GM18498 (cell line): ENCODE data around the gene COL23A1.

Source experiments
- ATAC-seq: cut with Tn5 transposase; IDR thresholded peaks from one replicate; pipeline ENCODE4 v1.9.1; 2021; ENCODE audit warnings: mild to moderate bottlenecking, moderate library complexity; ENCODE audit not compliant: unreplicated experiment

Gene COL23A1

GRCh38 chr5:178463321-178464155 lies 126.7 kb downstream of the COL23A1 start:
- no peak for ATAC-seq

DNA sequence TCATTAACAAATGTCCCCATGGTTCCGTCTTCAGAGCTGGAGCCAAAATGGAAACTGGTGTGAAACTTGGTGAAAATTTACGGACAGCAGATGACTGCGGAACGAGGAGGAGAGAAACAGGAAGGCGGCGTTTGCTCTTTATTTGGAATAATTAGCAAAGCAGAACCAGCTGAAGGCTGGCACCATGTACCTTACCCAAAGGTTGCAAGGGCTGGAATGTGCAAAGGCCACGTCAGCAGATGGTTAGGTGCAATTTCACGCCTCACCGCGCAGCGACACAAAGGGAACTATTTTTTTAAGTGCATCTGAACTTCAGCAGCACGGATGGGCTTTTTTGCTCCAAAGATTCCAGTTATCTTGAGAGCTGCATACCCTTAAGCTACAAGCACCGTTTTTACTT lies 127.4 kb downstream of the COL23A1 start:
- ATAC-seq: no peak

DNA sequence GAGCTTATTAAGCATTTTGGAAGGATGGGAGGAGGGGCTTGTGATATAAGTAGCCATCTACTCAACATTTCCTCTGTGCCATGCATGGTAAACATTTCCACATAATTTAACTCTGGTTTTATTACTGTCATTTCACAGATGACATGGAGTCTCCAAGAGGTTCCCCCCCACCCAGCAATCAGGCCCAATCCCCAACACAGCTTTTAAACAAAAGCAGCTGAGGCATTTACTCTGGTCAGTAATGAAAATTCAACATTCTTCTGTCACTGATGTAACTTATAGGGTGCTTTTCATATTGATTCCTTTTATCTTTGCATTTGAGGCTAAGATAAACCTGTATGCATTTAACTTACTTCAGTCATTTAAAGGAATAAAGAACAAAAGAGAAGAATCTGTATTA lies 128.1 kb downstream of the COL23A1 start:
- ATAC-seq: no peak

- ATAC-seq: peak; percentile 81
Measured at GRCh38 chr5:178461004-178461730, 129.0 kb downstream of the COL23A1 start.

- no peak for ATAC-seq
Measured at GRCh38 chr5:178460598-178460997, 129.6 kb downstream of the COL23A1 start.

GRCh38 chr5:178460174-178460573 lies 130.0 kb downstream of the COL23A1 start:
- ATAC-seq: no peak

GRCh38 chr5:178458140-178458539 lies 132.1 kb downstream of the COL23A1 start:
- no peak for ATAC-seq

- ATAC-seq: no peak
Measured at GRCh38 chr5:178457471-178457870, 132.7 kb downstream of the COL23A1 start.

DNA sequence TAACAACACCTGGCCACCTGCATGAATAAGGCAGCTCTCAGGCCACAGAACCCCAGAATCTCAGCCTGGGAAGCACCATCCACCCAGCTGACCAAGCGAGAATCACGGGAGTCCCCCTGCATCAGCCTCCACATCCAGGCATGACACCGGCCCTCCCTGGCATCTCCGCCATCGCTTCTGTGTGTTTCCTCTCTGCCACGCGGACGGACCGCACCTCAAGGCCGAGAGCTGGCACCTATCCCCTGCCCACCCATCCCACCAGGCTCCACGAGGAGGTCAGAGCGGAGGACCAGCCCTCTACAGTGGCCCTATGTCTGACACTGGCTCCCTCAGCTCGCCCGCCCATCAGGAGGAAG lies 134.7 kb downstream of the COL23A1 start:
- no peak for ATAC-seq

DNA sequence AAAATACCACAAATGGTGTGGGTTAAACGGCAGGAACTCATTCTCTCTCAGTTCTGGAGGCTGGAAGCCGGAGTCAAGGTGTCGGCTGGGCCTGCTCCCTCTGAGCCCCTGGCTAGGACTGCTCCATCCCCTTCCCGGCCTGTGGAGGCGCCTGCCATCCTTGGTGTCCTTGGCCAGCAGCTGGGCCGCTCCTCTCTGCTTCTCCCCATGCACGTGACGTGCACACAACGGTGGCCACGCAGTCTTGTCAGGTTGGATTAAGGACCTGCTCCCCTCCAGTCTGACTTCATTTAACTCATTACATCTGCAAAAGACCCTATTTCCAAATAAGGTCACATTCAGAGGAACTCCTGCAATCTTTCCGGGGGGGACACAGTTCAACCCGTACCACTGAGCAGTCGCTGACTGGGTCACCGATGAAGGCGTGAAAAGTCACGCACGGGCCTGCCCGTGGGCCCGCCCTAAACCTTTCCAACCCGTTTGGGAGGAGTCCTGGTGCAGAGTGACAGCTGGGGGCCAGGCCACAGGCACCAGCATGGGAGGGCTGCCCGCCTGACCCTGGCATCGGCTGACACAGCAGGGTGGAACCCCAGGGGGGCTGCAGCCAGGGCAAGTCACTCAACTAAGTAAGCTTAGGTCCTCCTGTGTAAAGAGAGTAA lies 135.2 kb downstream of the COL23A1 start:
- no peak for ATAC-seq

GRCh38 chr5:178454303-178454702 lies 135.9 kb downstream of the COL23A1 start:
- no peak for ATAC-seq

DNA sequence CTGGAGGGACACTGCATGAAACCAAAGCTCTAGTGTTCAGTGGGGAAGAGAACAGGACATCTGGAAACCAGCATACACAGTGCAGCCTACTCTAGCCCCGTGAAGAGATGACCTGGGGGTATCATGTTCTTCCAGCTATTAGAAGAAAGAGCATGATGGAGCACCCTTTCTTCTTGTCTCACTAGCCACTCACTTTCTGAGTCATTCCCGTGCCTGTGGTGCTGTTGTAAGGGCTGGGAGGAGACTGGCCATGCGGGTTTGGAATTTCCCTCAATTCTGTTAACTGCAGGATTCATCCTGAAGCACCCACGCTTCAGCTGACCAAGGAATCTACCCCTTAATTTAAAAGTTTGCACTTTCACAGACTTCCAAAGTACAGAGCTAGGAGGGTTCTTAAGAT lies 137.0 kb downstream of the COL23A1 start:
- ATAC-seq: no peak

GRCh38 chr5:178450121-178451028 lies 139.8 kb downstream of the COL23A1 start:
- ATAC-seq: no peak

GRCh38 chr5:178449163-178450070 lies 140.8 kb downstream of the COL23A1 start:
- no peak for ATAC-seq

DNA sequence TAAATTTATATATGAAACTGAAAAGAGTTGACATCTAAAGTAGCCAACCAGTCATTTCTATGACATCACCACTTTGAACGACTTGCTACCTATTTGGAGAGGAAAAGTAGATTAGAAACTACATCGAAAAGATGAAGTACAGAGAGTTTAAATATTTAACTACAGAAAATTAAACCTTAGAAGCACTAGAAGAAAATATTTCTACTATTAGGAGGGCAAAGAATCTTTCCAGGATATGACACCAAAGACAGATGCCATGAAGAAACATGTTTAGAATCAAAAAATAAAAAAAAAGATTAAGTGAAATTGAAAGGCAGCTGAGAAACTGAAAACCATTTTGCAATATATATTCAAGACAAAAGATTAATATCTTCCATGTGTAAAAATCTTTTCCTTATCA lies 144.7 kb downstream of the COL23A1 start:
- no peak for ATAC-seq

DNA sequence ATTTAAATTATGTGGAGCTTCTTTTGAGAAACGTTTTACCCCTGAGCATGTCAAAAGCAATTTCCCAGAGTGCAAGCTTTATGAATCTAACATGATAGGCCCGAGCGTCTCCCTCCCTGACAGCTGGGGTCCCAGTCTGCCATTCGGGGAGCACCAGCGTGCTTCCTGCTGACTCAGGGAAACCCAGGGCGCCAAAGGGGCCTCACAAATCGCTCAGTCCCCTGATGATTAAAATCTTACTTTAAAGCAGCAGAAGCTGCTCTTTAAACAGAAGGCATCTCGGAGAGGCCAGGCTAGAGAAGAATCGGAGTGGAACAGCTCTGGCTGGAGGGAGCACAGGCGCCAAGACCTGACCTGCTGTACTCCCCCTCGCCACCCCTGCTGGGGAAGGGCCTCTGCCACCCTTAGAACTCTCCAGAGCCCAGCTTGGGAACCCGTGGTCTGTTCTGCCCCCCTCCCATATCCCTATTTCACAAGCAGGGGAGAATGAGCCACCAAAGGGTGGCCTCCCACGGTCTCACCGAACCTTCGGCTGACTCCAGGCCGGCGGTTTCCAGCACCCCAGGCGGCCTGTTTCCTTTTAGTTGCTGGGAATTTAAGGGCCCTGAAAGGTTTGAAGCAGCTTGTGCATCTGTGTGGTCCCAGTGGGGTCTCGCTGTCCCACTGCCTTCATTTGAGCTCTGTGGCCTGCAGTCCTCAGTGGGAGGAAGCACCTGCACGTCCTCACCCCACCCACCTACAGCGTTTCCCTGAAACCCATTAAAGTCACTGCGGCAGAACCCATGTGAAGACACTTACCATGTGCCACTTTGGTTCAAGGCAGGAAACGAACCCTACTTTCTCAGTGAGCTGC lies 147.6 kb downstream of the COL23A1 start:
- no peak for ATAC-seq

- no peak for ATAC-seq
Measured at GRCh38 chr5:178441486-178442270, 148.5 kb downstream of the COL23A1 start.

DNA sequence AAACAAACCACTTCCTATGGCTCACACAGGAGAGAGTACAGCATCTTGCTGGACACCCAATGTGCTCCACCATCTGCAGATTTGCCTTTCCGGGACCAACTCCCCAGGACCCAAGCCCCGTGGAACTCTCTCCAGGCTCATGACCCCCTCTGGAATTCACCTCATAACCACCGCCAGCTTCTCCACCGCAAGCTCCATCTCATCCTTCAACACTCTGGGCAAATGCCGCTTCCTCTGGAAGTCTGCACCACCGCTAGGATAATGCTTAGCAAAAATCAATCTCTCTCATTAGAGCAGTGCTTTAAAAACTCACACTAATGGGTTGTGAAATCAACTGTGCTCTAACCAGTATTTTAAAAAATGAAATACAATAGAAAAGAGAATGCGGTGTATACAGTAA lies 150.0 kb downstream of the COL23A1 start:
- no peak for ATAC-seq
